ENCODE measurements around the gene CFAP126.
A peak's percentile ranks its signal among the peaks of the same experiment; 100 is the strongest.
"Not testable (repeated sequence)": the region's sequence is repeated elsewhere in the genome, so short reads cannot be mapped to it uniquely, and the experiment has no call there.

CFAP126 gene

GRCh38 chr1:161367684-161368400 is at the start of gene CFAP126:
TSS of gene CFAP126 (minus strand) at chr1:161367876. CDS start at chr1:161367868, 8 bp downstream.
- Histone ChIP-seq H3K27me3 (replicated peaks; ENCODE audit: control insufficient read depth, insufficient read depth, low read length) (no peaks in the 10 kb centered on the region), H3K36me3 (ENCODE audit: control insufficient read depth, insufficient read depth, low read length) (no peaks in the 10 kb centered on the region; the same call in none of the 2 replicates), H3K4me3 (replicated peaks; ENCODE audit: low read depth, low read length) (no peak within 1 kb of the TSS)
- DNase-seq (ENCODE audit: extremely low read depth, insufficient read length), result peak; percentile 31
- no peak for TF ChIP-seq CTCF (IDR thresholded peaks at IDR 0.05; ENCODE audit: insufficient read depth, low read length, poor library complexity, severe bottlenecking)

GRCh38 chr1:161413050-161413449 is 45.4 kb upstream of the CFAP126 start:
- not testable (repeated sequence) for H3K27me3 ChIP-seq (replicated peaks; ENCODE audit: control insufficient read depth, insufficient read depth, low read length); H3K36me3 ChIP-seq (ENCODE audit: control insufficient read depth, insufficient read depth, low read length); DNase-seq (ENCODE audit: extremely low read depth, insufficient read length); H3K4me3 ChIP-seq (replicated peaks; ENCODE audit: low read depth, low read length)

GRCh38 chr1:161410636-161410970 is 42.9 kb upstream of the CFAP126 start:
- not testable (repeated sequence) for H3K36me3 ChIP-seq (ENCODE audit: control insufficient read depth, insufficient read depth, low read length); DNase-seq (ENCODE audit: extremely low read depth, insufficient read length); H3K4me3 ChIP-seq (replicated peaks; ENCODE audit: low read depth, low read length); H3K27me3 ChIP-seq (replicated peaks; ENCODE audit: control insufficient read depth, insufficient read depth, low read length)

GRCh38 chr1:161409848-161410635 is 42.4 kb upstream of the CFAP126 start:
- DNase-seq (ENCODE audit: extremely low read depth, insufficient read length); H3K4me3 ChIP-seq (replicated peaks; ENCODE audit: low read depth, low read length); H3K36me3 ChIP-seq (ENCODE audit: control insufficient read depth, insufficient read depth, low read length); H3K27me3 ChIP-seq (replicated peaks; ENCODE audit: control insufficient read depth, insufficient read depth, low read length): not testable (repeated sequence)

- no peak for DNase-seq (ENCODE audit: extremely low read depth, insufficient read length)
- no peak for TF ChIP-seq CTCF (IDR thresholded peaks at IDR 0.05; ENCODE audit: insufficient read depth, low read length, poor library complexity, severe bottlenecking)
- Histone ChIP-seq H3K36me3 (ENCODE audit: control insufficient read depth, insufficient read depth, low read length) (no peaks in the 10 kb centered on the region), H3K27me3 (replicated peaks; ENCODE audit: control insufficient read depth, insufficient read depth, low read length) (no peaks in the 10 kb centered on the region), H3K4me3 (replicated peaks; ENCODE audit: low read depth, low read length) (no peak overlapping the region)
These were observed 40.9 kb upstream of the CFAP126 start for GRCh38 chr1:161408429-161409052.

GRCh38 chr1:161407451-161407985 is 39.8 kb upstream of the CFAP126 start:
- no peak overlapping the region for H3K4me3 ChIP-seq (replicated peaks; ENCODE audit: low read depth, low read length)
- no peak for TF ChIP-seq CTCF (IDR thresholded peaks at IDR 0.05; ENCODE audit: insufficient read depth, low read length, poor library complexity, severe bottlenecking)
- H3K27me3 ChIP-seq (replicated peaks; ENCODE audit: control insufficient read depth, insufficient read depth, low read length), result no peaks in the 10 kb centered on the region
- no peaks in the 10 kb centered on the region for H3K36me3 ChIP-seq (ENCODE audit: control insufficient read depth, insufficient read depth, low read length)
- DNase-seq (ENCODE audit: extremely low read depth, insufficient read length), result no peak

- not testable (repeated sequence) for H3K36me3 ChIP-seq (ENCODE audit: control insufficient read depth, insufficient read depth, low read length); H3K4me3 ChIP-seq (replicated peaks; ENCODE audit: low read depth, low read length); DNase-seq (ENCODE audit: extremely low read depth, insufficient read length); H3K27me3 ChIP-seq (replicated peaks; ENCODE audit: control insufficient read depth, insufficient read depth, low read length)
These were observed 38.9 kb upstream of the CFAP126 start for GRCh38 chr1:161406551-161406950.

Measured in GM06990 (cell line).